ENCODE data around the gene MRTFB. TPM values are rescaled to one million over a fixed set of nuclear protein-coding genes. Genes with fewer than 3 reads are reported as not detected.

Gene MRTFB
- total RNA-seq, 3 donors from 2014 or later (not counting 1 experiment from before 2014, with no cell fraction given) = 12.8 to 22.8 (median 19.6) TPM

GRCh38 chr16:14264327-14264943 lies 193.3 kb downstream of the MRTFB start:
- intact Hi-C loops (cut with micrococcal nuclease) = no loop called here
- no peak overlapping the region for H3K4me3 Mint-ChIP-seq
- H3K9me3 Mint-ChIP-seq = no peaks in the 10 kb centered on the region
- no peak overlapping the region for H3K4me3 ChIP-seq (ENCODE audit: low read length)
- peaks cover 9% of the 10 kb centered on the region for H3K36me3 Mint-ChIP-seq
- no peak for TF ChIP-seq CTCF (IDR thresholded peaks at IDR 0.05)
- 92% methylated on average over 2 of the region's 3 CpGs for WGBS (ENCODE audit: insufficient coverage)
- no peaks in the 10 kb centered on the region for H3K4me1 Mint-ChIP-seq
- H3K27me3 ChIP-seq (ENCODE audit: control insufficient read depth, insufficient read depth, low read length) = no peaks in the 10 kb centered on the region
- H3K4me1 ChIP-seq (ENCODE audit: control insufficient read depth, insufficient read depth, low read length) = no peaks in the 10 kb centered on the region
- no peaks in the 10 kb centered on the region for H3K9me3 ChIP-seq (ENCODE audit: control insufficient read depth, insufficient read depth, low read length)
- peaks cover 21% of the 10 kb centered on the region for H3K36me3 ChIP-seq (ENCODE audit: control insufficient read depth, insufficient read depth, low read length)
- H3K27ac Mint-ChIP-seq = no peak overlapping the region
- no peak overlapping the region for H3K27ac ChIP-seq (ENCODE audit: low read length)
- H3K27me3 Mint-ChIP-seq (ENCODE audit: low read depth in 2 of 2) = no peaks in the 10 kb centered on the region
- ATAC-seq = no peak
- DNase-seq = no peak

GRCh38 chr16:14268073-14268472 lies 197.0 kb downstream of the MRTFB start:
- Histone ChIP-seq H3K4me1 (ENCODE audit: control insufficient read depth, insufficient read depth, low read length) (no peaks in the 10 kb centered on the region), H3K9me3 (ENCODE audit: control insufficient read depth, insufficient read depth, low read length) (no peaks in the 10 kb centered on the region), H3K4me3 (ENCODE audit: low read length) (no peak overlapping the region), H3K27ac (ENCODE audit: low read length) (no peak overlapping the region), H3K27me3 (ENCODE audit: control insufficient read depth, insufficient read depth, low read length) (no peaks in the 10 kb centered on the region), H3K36me3 (ENCODE audit: control insufficient read depth, insufficient read depth, low read length) (peaks cover 3% of the 10 kb centered on the region)
- TF ChIP-seq CTCF (IDR thresholded peaks at IDR 0.05) = no peak
- no peak for DNase-seq
- ATAC-seq = no peak
- WGBS (ENCODE audit: insufficient coverage) = 96% methylated on average over 6 of the region's 7 CpGs
- H3K4me1 Mint-ChIP-seq = no peaks in the 10 kb centered on the region
- H3K27ac Mint-ChIP-seq = no peak overlapping the region
- no peak overlapping the region for H3K4me3 Mint-ChIP-seq
- peaks cover 7% of the 10 kb centered on the region for H3K36me3 Mint-ChIP-seq
- H3K27me3 Mint-ChIP-seq (ENCODE audit: low read depth in 2 of 2) = peaks cover 4 to 20% of the 10 kb centered on the region in 2 donors
- intact Hi-C loops (cut with micrococcal nuclease) = no loop called here
- H3K9me3 Mint-ChIP-seq = peaks cover 2 to 6% of the 10 kb centered on the region in 2 donors

- H3K27ac Mint-ChIP-seq = no peak overlapping the region
- no peaks in the 10 kb centered on the region for H3K9me3 Mint-ChIP-seq
- H3K4me3 ChIP-seq (ENCODE audit: low read length) = no peak overlapping the region
- H3K4me1 ChIP-seq (ENCODE audit: control insufficient read depth, insufficient read depth, low read length) = no peaks in the 10 kb centered on the region
- no peak for ATAC-seq
- H3K27me3 Mint-ChIP-seq (ENCODE audit: low read depth in 2 of 2) = peaks cover 15 to 27% of the 10 kb centered on the region in 2 donors
- H3K27ac ChIP-seq (ENCODE audit: low read length) = no peak overlapping the region
- no peaks in the 10 kb centered on the region for H3K4me1 Mint-ChIP-seq
- peaks cover 2% of the 10 kb centered on the region for H3K27me3 ChIP-seq (ENCODE audit: control insufficient read depth, insufficient read depth, low read length)
- H3K36me3 ChIP-seq (ENCODE audit: control insufficient read depth, insufficient read depth, low read length) = no peaks in the 10 kb centered on the region
- no peaks in the 10 kb centered on the region for H3K36me3 Mint-ChIP-seq
- WGBS (ENCODE audit: insufficient coverage) = 93% methylated on average over 3 of the region's 3 CpGs
- no peak for TF ChIP-seq CTCF (IDR thresholded peaks at IDR 0.05)
- intact Hi-C loops (cut with micrococcal nuclease) = no loop called here
- H3K9me3 ChIP-seq (ENCODE audit: control insufficient read depth, insufficient read depth, low read length) = no peaks in the 10 kb centered on the region
- H3K4me3 Mint-ChIP-seq = no peak overlapping the region
- no peak for DNase-seq
Measured at GRCh38 chr16:14275934-14276333, 204.8 kb downstream of the MRTFB start.

GRCh38 chr16:14278749-14279148 lies 207.6 kb downstream of the MRTFB start:
- Histone ChIP-seq H3K27ac (ENCODE audit: low read length) (no peak overlapping the region), H3K4me1 (ENCODE audit: control insufficient read depth, insufficient read depth, low read length) (no peaks in the 10 kb centered on the region), H3K9me3 (ENCODE audit: control insufficient read depth, insufficient read depth, low read length) (no peaks in the 10 kb centered on the region), H3K36me3 (ENCODE audit: control insufficient read depth, insufficient read depth, low read length) (no peaks in the 10 kb centered on the region), H3K4me3 (ENCODE audit: low read length) (no peak overlapping the region), H3K27me3 (ENCODE audit: control insufficient read depth, insufficient read depth, low read length) (peaks cover 2% of the 10 kb centered on the region)
- Mint-ChIP-seq H3K27ac (no peak overlapping the region), H3K4me1 (no peaks in the 10 kb centered on the region), H3K4me3 (no peak overlapping the region), H3K9me3 (no peaks in the 10 kb centered on the region), H3K36me3 (no peaks in the 10 kb centered on the region), H3K27me3 (ENCODE audit: low read depth in 2 of 2) (peaks cover 13 to 14% of the 10 kb centered on the region in 2 donors)
- intact Hi-C loops (cut with micrococcal nuclease) = no loop called here
- ATAC-seq (no peak), DNase-seq (no peak)
- TF ChIP-seq CTCF (IDR thresholded peaks at IDR 0.05) = no peak
- 76% methylated on average over 2 of the region's 2 CpGs for WGBS (ENCODE audit: insufficient coverage)

All from natural killer cell (primary cell).